ENCODE measurements around the gene EXTL1. TPM values are rescaled to one million over a fixed set of nuclear protein-coding genes. Genes with fewer than 3 reads are reported as not detected.
A peak's percentile ranks its signal among the peaks of the same experiment; 100 is the strongest.

The EXTL1 gene
- polyA plus RNA-seq, 1 donor: 0.82 TPM

GRCh38 chr1:26070963-26071342 lies 49.4 kb downstream of the EXTL1 start:
- no peak overlapping the region for H3K4me3 ChIP-seq (ENCODE audit: low read length)
- no peaks in the 10 kb centered on the region for H3K9me3 ChIP-seq (ENCODE audit: control insufficient read depth, low read depth, low read length)
- DNase-seq: no peak
- H3K27me3 ChIP-seq (ENCODE audit: control insufficient read depth, insufficient read depth, low read length): no peaks in the 10 kb centered on the region
- peaks cover 19% of the 10 kb centered on the region for H3K4me1 ChIP-seq (ENCODE audit: control insufficient read depth, insufficient read depth, low read length)
- no peaks in the 10 kb centered on the region for H3K36me3 ChIP-seq (ENCODE audit: control insufficient read depth, insufficient read depth, low read length)
- H3K27ac ChIP-seq (ENCODE audit: low read length): no peak overlapping the region
- WGBS (ENCODE audit: insufficient coverage, low lambda C conversion rate): 100% methylated on average over 1 of the region's 6 CpGs

- Histone ChIP-seq H3K27ac (ENCODE audit: low read length) (no peak overlapping the region), H3K36me3 (ENCODE audit: control insufficient read depth, insufficient read depth, low read length) (no peaks in the 10 kb centered on the region), H3K4me3 (ENCODE audit: low read length) (no peak overlapping the region), H3K9me3 (ENCODE audit: control insufficient read depth, low read depth, low read length) (no peaks in the 10 kb centered on the region), H3K27me3 (ENCODE audit: control insufficient read depth, insufficient read depth, low read length) (no peaks in the 10 kb centered on the region), H3K4me1 (ENCODE audit: control insufficient read depth, insufficient read depth, low read length) (peaks cover 21% of the 10 kb centered on the region)
- DNase-seq: no peak
- no CpG with 5 or more reads among the region's 6 CpGs for WGBS (ENCODE audit: insufficient coverage, low lambda C conversion rate)
Measured at GRCh38 chr1:26072305-26072704, 50.7 kb downstream of the EXTL1 start.

DNA sequence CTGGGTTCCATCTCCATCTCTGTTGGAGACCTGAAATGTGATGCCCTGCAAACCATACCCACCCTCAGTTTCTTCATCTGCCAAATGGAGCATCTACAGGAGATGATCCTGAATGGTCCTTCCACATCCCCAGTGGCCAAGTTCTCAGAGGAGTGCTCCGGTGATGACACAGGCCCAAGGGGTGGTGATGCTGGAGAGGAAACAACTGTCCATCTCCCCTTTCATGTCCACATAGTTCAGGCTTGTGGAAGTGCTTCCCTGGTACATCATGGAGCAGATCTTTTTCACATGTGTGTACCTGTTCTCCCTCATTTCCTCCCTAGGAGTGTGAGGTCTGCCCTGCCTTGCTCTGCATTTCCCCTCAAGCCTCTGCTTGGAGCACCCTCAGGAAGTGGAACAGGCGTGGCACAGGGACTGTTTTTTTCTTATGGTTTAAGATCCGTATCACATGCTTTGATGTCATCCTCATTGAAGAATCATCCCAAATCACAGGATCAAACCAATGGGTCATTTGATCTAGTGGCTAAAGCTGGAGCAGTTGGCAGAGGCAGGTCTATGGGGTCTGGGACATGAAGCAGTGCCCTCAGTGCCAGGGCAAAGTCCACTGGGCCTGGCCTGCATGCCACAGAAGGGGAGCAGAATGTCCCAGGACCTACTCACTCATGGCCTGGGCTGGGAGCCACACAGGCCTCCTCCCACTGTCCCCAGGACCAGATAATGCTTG lies 54.0 kb downstream of the EXTL1 start:
- Histone ChIP-seq H3K4me1 (ENCODE audit: control insufficient read depth, insufficient read depth, low read length) (peaks cover 48% of the 10 kb centered on the region), H3K27me3 (ENCODE audit: control insufficient read depth, insufficient read depth, low read length) (no peaks in the 10 kb centered on the region), H3K36me3 (ENCODE audit: control insufficient read depth, insufficient read depth, low read length) (no peaks in the 10 kb centered on the region), H3K27ac (ENCODE audit: low read length) (no peak overlapping the region), H3K9me3 (ENCODE audit: control insufficient read depth, low read depth, low read length) (no peaks in the 10 kb centered on the region), H3K4me3 (ENCODE audit: low read length) (no peak overlapping the region)
- peak in 1 of 2 donors; percentile 53 for DNase-seq
- no CpG with 5 or more reads among the region's 3 CpGs for WGBS (ENCODE audit: insufficient coverage, low lambda C conversion rate)

DNA sequence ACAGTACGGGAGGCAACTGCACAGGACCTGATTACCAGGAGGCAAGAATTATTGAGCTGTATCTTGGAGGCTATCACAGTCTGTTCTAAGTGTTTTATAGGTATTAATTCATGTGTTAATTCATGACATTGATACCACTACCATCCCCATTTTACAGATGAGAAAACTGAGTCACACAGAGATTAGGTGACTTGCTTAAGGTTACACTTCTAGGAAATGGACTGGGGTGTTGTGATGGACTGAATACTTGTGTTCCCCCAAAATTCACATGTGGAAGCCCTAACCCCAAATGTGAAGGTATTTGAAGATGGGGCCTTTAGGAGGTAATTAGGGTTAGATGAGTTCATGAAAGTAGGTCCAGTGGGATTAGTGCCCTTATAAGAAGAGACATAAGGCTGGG lies 55.9 kb downstream of the EXTL1 start:
- Histone ChIP-seq H3K36me3 (ENCODE audit: control insufficient read depth, insufficient read depth, low read length) (no peaks in the 10 kb centered on the region), H3K9me3 (ENCODE audit: control insufficient read depth, low read depth, low read length) (no peaks in the 10 kb centered on the region), H3K27me3 (ENCODE audit: control insufficient read depth, insufficient read depth, low read length) (no peaks in the 10 kb centered on the region), H3K4me3 (ENCODE audit: low read length) (no peak overlapping the region), H3K27ac (ENCODE audit: low read length) (peak overlapping the region; percentile 89), H3K4me1 (ENCODE audit: control insufficient read depth, insufficient read depth, low read length) (peaks cover 55% of the 10 kb centered on the region)
- WGBS (ENCODE audit: insufficient coverage, low lambda C conversion rate): no CpG with 5 or more reads among the region's 1 CpG
- DNase-seq: no peak

DNA sequence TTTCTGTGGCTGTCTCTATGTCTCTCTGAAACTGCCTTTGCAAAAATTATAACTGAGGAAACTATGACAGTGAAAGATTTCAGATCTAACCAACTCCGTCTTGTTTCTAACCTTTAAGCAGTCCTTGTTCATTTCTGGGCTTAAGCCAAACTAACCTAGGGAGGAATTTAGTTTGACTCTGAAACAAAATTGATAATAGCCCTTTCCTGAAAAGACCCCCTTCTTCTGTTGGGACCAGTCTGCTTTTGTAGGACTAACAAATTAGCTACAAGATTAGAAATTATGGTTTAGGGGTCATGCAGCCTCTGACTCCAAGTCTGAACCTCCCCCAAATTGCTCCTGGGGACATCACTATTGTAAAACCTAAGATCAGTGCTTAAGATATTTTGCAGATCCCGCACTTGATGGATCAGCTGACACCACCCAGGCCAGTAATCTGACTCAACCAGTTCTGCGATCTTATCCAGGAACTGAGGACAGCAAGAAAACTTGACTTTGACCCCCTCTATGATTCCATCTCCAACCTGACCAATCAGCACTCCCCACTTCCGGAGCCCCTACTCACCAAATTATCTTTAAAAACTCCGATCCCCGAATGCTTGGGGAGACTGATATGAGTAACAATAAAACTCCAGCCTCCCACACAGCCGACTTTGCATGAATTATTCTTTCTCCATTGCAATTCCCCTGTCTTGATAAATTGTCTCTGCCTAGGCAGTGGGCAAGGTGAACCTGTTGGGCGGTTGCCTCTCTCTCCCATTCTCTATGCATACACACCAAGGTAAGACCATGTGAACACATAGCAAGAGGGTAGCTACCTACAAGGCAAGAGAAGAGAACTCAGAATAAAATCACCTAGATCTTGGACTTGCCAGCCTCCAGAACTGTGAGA lies 57.0 kb downstream of the EXTL1 start:
- DNase-seq: peak; percentile 81 to 86
- peaks cover 53% of the 10 kb centered on the region for H3K4me1 ChIP-seq (ENCODE audit: control insufficient read depth, insufficient read depth, low read length)
- no peaks in the 10 kb centered on the region for H3K27me3 ChIP-seq (ENCODE audit: control insufficient read depth, insufficient read depth, low read length)
- no peaks in the 10 kb centered on the region for H3K9me3 ChIP-seq (ENCODE audit: control insufficient read depth, low read depth, low read length)
- 20% methylated on average over 2 of the region's 8 CpGs for WGBS (ENCODE audit: insufficient coverage, low lambda C conversion rate)
- H3K36me3 ChIP-seq (ENCODE audit: control insufficient read depth, insufficient read depth, low read length): no peaks in the 10 kb centered on the region
- peak overlapping the region; percentile 89 for H3K27ac ChIP-seq (ENCODE audit: low read length)
- H3K4me3 ChIP-seq (ENCODE audit: low read length): no peak overlapping the region

- peaks cover 60% of the 10 kb centered on the region for H3K4me1 ChIP-seq (ENCODE audit: control insufficient read depth, insufficient read depth, low read length)
- no peaks in the 10 kb centered on the region for H3K9me3 ChIP-seq (ENCODE audit: control insufficient read depth, low read depth, low read length)
- WGBS (ENCODE audit: insufficient coverage, low lambda C conversion rate): no CpG with 5 or more reads among the region's 7 CpGs
- peak; percentile 26 to 67 for DNase-seq
- H3K4me3 ChIP-seq (ENCODE audit: low read length): no peak overlapping the region
- peak overlapping the region; percentile 89 for H3K27ac ChIP-seq (ENCODE audit: low read length)
- H3K36me3 ChIP-seq (ENCODE audit: control insufficient read depth, insufficient read depth, low read length): no peaks in the 10 kb centered on the region
- no peaks in the 10 kb centered on the region for H3K27me3 ChIP-seq (ENCODE audit: control insufficient read depth, insufficient read depth, low read length)
Measured at GRCh38 chr1:26079178-26079563, 57.6 kb downstream of the EXTL1 start.

GRCh38 chr1:26079960-26080814 lies 58.6 kb downstream of the EXTL1 start:
- Histone ChIP-seq H3K4me3 (ENCODE audit: low read length) (no peak overlapping the region), H3K27ac (ENCODE audit: low read length) (peak overlapping the region; percentile 89), H3K9me3 (ENCODE audit: control insufficient read depth, low read depth, low read length) (no peaks in the 10 kb centered on the region), H3K36me3 (ENCODE audit: control insufficient read depth, insufficient read depth, low read length) (no peaks in the 10 kb centered on the region), H3K4me1 (ENCODE audit: control insufficient read depth, insufficient read depth, low read length) (peaks cover 62% of the 10 kb centered on the region), H3K27me3 (ENCODE audit: control insufficient read depth, insufficient read depth, low read length) (no peaks in the 10 kb centered on the region)
- WGBS (ENCODE audit: insufficient coverage, low lambda C conversion rate): 0% methylated on average over 1 of the region's 9 CpGs
- DNase-seq: no peak

DNA sequence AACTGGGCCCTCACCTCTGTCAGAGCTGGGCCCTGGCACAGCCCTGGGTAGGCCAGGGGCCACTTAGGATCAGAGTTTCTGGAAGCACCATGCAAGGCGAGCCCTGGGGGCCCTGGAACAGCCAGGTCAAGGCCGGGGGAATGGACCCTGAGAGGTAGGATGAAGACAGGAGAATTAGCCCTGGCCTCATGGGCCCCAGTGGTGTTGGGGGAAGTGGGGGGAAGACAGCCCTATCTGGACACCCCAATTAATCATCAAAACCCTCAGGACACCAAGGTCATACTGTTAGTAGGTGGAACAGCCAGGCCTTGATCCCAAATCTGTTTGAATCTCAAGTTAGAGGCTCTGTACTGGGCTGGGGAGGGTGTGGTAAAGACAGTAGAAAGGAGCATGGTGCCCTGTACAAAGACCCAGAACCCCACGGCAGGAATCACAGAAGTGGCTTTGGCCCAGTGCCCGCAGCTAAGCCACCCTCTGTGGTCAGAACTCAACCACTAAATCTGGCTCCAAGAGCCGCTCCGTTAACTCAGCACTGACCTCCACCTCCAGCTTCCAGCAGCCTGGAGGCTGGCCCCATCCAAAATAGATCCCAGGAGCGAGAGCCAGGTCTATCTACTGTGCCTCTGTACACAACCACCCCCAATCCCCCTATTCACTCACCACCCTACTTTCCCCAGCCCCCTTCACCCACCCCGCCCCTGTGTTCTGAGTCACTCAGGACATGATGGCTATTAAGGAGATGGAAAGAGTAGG lies 59.9 kb downstream of the EXTL1 start:
- Histone ChIP-seq H3K27me3 (ENCODE audit: control insufficient read depth, insufficient read depth, low read length) (no peaks in the 10 kb centered on the region), H3K4me3 (ENCODE audit: low read length) (no peak overlapping the region), H3K27ac (ENCODE audit: low read length) (no peak overlapping the region), H3K36me3 (ENCODE audit: control insufficient read depth, insufficient read depth, low read length) (no peaks in the 10 kb centered on the region), H3K9me3 (ENCODE audit: control insufficient read depth, low read depth, low read length) (no peaks in the 10 kb centered on the region), H3K4me1 (ENCODE audit: control insufficient read depth, insufficient read depth, low read length) (peaks cover 51% of the 10 kb centered on the region)
- no CpG with 5 or more reads among the region's 8 CpGs for WGBS (ENCODE audit: insufficient coverage, low lambda C conversion rate)
- no peak for DNase-seq

- no peak for DNase-seq
- no peaks in the 10 kb centered on the region for H3K36me3 ChIP-seq (ENCODE audit: control insufficient read depth, insufficient read depth, low read length)
- no peaks in the 10 kb centered on the region for H3K9me3 ChIP-seq (ENCODE audit: control insufficient read depth, low read depth, low read length)
- 50% methylated on average over 2 of the region's 3 CpGs for WGBS (ENCODE audit: insufficient coverage, low lambda C conversion rate)
- no peak overlapping the region for H3K4me3 ChIP-seq (ENCODE audit: low read length)
- H3K4me1 ChIP-seq (ENCODE audit: control insufficient read depth, insufficient read depth, low read length): peaks cover 47% of the 10 kb centered on the region
- no peak overlapping the region for H3K27ac ChIP-seq (ENCODE audit: low read length)
- no peaks in the 10 kb centered on the region for H3K27me3 ChIP-seq (ENCODE audit: control insufficient read depth, insufficient read depth, low read length)
Measured at GRCh38 chr1:26082020-26082350, 60.4 kb downstream of the EXTL1 start.

Data from large intestine (tissue), 3 donors.